ENCODE measurements around the gene BCAS1.
"Not testable (repeated sequence)": the region's sequence is repeated elsewhere in the genome, so short reads cannot be mapped to it uniquely, and the experiment has no call there.

The BCAS1 gene

DNA sequence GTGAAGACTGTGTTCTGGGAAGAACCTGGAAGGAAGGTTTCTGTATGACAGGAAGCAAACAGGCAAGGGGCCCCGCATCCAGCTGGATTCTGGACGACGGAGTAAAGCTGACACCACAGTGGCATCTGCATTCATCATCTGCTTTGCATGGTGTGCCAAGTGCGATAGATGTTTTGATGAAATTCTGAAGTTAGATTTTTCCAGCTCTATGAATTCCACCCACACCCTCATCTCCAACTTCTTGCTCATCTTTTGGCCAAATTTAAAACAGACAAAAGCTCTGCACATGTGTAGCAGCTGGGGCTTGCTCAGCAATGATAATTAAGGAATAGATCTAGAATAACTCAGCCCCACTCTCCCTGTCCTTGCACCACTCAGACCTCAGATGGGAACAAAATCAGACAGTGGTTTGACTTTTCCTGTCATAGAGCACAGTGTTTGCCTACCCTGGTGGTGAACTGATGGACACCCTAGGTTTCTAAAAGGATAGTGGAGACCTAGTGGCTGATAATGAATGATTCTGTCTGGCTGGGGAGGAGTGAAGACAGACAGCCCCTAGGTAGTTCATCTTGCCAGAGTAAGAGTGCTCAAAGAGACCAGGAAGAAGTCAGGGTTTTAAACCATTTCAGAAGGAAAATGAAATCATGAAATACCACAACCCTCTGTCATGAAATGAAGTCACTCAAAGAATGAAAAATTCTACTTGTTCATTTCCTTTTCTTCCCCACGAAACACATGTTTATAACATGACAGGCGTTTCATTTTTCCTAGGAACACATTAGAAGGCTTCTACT, 85.8 kb downstream of the BCAS1 start:
- DNase-seq (ENCODE audit: low spot score): no peak

DNA sequence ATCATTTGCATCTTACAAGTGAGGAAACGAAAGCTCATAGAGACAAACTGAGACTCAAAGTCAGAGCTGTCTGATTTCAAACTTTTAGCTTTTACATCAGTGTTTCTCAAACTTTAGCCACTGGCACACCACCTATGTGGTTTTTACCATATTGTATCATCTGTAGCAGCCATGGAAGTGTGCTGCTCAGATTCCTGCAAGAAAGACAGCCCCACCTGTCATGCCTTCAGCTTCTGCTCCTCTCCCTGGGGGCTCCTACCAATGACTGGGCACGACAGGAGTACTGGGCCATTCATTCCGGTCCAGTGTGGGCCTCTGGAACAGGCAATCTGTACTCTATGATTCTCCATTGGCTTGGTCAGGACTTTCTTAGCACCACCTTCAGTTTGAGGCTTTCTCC, 87.0 kb downstream of the BCAS1 start:
- no peak for DNase-seq (ENCODE audit: low spot score)

DNA sequence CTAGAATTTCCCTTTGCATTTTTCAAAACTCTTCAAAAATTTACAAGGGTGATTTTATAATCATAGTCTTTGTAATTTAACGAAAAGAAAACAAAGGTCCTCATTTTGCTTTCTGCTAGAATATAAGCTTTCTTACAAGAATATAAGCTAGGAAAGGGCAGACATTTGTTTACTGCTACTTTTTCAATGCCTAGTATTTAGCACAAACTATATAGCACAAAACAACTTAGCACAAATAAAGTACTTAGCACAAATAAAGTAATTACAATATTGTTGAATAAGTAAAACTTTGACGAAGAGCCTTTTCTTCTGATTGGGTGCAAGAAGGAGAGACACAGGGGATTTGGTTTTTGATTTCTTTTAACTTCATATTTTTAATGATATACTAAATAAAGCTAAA, 87.8 kb downstream of the BCAS1 start:
- no peak for DNase-seq (ENCODE audit: low spot score)

DNA sequence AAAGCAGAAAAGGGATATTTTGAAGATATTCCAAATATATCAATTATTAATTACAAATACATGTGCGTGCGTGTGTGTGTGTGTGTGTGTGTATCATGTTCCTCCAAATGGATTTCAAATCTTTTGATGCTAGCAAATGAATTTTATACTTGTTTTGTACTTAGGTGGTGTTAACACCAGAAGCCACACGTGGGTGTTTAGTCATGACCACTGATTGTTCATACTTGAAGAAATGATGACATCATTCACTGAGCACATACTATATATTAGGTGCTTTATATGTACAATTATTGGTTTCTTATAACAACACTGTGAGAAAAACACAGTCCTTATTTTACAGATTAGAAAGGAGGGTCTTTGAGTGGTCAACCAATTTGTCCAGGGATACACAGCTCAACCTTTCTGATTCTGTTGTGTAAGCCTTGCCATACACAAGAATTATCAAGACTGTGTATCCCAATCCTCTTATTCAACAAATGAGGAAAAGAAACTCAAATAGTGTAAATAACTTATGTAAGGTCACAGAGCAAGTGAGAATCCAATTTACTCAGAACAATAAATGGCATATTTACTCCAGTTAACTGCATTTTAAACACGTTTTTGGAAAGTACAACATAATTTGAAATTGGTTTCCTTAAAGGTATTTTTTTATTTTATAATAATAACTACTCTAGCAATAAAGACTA, 88.5 kb downstream of the BCAS1 start:
- no peak for DNase-seq (ENCODE audit: low spot score)

DNA sequence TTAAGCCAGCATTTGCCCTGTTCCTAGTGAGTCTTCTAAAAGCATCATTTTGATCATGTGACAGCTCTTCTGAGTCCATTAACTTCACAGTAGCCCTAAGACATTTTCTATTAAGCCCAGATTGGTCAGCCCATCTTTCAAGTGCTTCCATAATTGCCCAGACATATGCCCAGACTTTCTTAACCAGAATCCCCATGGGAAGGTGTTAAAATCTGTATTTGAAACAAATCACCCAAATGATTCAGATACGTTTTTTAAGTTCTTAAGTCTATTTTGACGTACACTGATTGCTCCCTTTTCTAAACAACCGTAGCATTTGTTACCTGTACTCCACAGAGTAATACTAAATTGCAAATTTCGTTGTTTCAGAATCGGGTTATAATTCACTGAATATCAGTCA, 89.3 kb downstream of the BCAS1 start:
- DNase-seq (ENCODE audit: low spot score): no peak

DNA sequence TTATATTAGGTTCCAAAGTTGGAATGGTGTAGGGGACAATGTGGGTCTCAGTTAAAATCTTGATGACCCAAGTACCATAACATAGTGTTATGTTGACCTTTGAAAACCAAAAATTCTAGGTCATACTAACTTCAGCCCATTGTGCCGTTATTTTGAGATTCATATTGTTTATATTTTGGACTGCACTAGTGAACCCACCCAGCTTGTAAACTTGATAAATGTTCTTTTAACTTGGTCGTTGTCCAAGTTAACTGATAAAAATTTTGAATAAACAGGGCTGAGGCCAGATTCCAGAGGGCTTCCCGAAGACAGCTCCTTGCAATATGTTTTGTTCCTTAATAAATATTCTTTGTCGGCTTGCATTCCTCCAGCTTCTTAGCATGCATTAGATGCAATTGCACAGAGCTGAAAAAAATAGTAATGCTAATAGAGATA, 90.3 kb downstream of the BCAS1 start:
- DNase-seq (ENCODE audit: low spot score): no peak

DNA sequence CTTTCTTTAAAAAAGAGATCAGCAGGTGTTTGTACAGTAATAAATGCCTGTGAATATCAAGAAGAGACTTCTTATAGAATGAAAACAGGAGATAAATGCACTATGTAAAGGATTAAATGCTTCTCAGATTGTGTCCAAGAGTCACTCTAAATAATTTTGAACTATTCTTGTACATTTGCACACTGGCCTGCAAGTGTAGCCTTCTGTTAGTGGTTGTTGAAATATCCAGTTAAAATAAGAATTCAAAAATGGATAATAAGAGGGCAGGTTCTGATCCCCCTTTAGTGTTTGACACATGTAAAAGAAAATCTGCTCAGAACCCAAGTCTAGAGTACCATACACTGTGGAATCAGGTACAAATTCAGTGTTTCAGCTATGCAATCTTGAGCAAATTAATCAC, 91.9 kb downstream of the BCAS1 start:
- DNase-seq (ENCODE audit: low spot score): no peak

DNA sequence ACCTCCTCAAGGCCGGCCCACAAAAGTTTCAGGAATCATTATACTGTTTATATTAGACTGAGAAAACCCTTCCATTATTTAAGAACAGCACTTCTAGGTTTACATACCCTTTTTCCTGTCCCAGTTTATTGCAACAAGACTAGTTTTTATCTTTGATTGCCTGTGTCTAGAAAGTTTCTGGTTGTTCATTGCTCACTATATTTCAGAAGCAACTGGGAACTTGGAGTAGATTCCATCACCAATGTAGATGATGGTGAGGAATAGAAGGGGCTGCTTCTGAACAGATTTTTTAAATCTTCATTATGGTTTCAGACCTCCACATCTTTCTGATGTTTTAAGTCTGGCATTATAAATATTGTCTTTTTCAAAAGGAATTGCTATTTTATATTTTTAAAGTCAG, 93.0 kb downstream of the BCAS1 start:
- no peak for DNase-seq (ENCODE audit: low spot score)

DNA sequence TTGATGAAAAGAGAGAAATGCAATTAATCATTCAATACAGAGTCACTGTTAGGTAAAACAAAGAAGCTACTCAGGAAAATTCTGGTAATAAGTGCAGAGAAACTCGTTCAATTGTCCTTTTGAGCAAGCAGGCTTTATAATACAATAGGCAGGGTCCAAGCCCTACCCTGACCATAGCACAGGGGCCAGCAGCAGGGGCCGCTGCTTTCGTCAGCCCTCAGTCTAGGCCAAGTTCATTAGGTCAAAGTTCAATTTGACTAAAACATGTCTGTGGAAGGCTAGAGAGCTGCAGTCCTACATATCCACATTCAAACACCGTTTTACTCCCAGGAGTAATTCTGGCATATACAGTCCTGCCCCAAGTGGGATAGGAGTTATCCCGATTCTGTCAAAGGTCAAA, 94.6 kb downstream of the BCAS1 start:
- DNase-seq (ENCODE audit: low spot score): no peak

DNA sequence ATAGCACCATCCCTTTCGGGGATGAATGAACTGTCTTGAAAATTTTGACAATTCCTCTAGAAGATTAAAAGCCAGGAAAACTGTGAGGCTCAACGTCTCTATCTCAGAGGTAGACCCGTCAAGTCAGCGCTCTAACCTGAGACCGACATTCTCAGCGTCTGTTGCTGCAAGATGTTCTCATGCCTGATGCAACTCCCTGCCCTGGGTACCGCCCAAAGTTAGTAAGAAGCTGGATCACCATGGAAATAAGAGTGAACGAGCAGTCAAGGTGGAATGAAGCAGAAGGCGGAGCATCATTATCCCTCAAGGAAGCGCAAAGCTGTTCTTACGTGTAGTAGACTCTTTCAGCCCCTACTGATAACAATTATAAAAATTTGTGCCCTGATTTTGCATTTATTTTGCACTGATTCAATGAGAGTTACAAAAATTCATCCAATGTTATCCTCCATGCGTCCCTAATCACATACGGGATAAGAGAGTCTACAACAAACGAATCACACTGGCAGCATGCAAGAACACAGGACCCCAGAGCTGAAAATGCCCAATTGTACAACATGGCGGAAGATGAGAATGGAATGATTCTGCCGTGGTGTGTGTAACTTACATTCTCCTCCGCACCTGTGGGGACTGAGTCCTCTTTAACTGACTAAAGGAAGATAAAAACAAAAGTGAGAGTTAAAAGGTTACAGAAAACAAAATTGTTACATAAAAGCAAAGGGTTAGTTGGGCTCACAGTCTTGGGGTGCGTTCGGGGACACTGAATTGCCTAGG, 95.4 kb downstream of the BCAS1 start:
- DNase-seq (ENCODE audit: low spot score): no peak

DNA sequence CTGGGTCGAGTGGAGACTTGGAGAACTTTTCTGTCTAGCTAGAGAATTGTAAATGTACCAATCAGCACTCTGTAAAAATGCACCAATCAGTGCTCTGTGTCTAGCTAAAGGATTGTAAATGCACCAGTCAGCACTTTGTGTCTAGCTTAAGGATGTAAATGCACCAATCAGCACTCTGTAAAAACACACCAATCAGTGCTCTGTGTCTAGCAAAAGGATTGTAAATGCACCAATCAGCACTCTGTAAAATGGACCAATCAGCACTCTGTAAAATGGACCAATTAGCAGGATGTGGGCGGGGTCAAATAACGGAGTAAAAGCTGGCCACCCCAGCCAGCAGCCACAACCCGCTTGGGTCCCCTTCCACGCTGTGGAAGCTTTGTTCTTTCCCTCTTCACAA, 96.5 kb downstream of the BCAS1 start:
- DNase-seq (ENCODE audit: low spot score): not testable (repeated sequence)

DNA sequence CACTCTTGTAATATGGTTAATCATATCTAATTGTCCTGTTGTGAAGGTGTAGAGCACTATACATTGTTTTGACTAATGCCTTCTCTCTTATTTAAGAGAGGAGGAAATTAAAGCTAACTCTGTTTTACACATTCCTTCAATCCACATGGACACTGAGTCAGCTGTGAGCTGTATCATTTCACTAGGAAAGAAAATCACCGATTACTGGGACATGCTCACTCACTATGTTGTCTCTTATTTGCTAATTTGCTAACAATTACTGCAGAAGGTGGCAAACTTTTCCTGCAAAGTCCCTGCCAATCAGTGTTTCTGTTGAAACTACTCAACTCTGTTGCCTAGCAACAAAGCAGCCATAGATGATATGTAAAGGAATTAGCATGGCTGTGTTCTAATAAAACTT, 98.2 kb downstream of the BCAS1 start:
- no peak for DNase-seq (ENCODE audit: low spot score)

DNA sequence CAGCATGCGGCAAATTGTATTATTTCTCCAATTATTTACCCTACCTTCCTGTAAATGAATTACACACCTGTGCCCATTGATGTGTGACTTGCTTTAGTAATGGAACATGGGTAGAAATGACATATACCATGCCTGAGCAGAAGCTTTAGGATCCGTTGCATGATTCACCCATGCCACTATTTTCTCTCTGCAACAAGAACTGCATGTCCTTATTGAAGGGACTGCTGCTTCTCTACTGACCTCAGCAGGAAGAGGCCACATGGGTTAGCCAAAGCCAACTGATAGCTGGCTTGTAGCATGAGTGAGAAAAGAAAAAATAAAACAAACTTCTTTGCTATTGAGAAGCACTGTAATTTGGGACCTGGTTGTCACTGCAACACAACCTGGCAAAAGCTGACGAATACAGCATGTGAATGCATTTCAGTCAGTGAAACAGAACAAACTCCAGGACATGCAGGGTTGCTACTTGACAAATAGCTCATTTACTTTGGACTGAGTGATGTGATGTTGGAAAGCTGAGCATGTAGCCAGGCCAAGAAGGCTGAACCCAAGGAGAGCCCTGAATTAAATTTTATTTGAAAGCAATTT, 99.2 kb downstream of the BCAS1 start:
- no peak for DNase-seq (ENCODE audit: low spot score)

DNA sequence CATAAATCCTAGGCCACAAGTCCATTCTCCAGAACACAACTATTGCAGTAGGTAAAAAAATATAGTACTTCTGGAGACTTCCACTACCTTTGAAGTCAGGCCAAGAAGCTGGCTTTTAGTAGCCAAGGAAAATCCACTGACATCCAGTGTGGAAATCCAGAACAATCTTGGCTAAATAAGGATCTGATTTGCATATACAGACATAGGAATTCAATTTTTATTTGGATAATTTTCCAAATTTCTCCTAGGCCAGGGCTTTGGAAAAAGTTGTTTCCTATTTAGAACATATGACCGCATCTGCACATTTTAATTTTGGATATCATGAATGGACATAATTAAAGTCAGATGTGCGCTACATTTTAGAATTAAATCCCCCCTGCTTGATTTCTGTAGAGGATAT, 100.2 kb downstream of the BCAS1 start:
- DNase-seq (ENCODE audit: low spot score): no peak

DNA sequence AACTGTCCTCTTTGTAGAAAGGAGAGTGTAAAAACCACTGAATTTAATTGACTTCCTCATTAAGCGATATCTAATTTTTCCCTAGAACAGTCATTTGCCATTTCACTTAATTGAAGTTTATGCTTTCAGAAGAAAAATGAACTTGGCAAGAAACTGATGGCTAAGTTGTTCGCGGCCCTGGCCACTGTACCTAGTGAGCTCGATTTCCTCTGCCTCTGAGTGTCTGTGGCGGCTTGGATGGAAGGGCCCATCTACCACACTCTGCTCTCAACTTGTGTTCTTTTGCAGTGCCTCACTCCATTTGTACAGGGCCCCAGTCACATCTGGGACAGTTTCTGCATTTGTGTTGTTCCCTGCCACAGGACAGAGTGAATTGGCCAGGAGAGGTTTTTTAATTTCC, 102.9 kb downstream of the BCAS1 start:
- DNase-seq (ENCODE audit: low spot score): no peak

DNA sequence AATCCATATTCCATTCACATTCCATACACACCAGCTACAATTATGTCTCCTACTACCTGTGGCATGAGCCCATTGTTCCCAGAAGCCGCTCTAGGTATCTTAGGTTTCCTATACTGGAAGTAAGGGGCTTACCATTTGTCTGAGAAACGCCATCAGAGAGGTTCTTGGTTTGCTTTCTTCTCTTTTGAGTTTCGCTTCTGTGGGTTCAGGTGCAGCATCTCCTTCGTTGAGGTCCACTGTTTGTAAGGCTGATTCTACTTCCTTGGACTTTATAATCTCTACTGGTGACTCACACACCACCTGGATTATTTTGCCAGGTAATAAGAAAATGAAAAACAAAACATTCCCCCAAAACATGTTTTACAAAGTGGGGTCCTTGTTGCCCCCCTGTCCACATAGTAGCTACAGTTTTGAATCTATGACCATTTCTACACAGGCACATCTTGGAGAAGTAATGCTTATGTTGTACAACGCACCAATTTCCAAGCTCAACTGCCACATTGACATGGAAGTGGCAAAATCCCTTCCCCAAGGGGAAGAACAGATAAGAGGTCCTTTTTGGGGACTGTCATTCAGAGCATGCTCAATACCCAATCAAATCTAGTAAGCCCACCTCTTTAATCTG, 103.5 kb downstream of the BCAS1 start:
- DNase-seq (ENCODE audit: low spot score): no peak

DNA sequence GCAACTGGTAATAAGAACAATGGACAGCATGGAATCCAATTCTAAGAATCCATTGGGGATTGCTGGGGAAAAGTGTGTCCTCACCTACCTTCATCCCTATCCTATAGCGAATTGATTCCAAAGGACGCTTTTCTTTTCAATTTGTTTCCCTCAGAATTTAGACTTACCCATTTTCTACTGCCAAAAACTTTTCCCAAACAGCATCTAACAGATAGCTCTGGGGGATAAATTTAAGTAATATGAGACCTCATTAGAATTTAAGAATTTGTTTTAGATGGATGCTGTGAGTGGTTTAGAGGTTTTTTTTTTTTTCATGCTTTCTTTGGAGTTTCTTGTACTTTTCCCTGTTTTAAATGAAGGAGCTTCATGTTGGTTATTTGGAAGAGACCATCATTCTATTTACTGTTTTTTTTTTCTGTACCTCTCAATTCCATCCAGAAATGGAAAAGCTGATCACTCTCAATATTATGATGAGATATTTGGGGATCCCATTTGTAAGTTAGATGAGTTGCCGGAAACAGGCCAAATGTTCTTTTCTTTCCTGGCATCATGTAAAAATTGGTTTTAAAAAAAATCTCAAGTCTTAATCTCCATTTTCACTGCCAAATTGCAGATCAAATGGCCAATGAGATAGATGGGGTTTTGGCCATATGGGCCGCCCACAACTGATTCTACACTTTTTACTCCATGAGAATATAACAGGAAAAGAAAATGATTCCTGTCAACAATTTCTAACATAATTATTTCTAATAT, 105.7 kb downstream of the BCAS1 start:
- DNase-seq (ENCODE audit: low spot score): no peak

DNA sequence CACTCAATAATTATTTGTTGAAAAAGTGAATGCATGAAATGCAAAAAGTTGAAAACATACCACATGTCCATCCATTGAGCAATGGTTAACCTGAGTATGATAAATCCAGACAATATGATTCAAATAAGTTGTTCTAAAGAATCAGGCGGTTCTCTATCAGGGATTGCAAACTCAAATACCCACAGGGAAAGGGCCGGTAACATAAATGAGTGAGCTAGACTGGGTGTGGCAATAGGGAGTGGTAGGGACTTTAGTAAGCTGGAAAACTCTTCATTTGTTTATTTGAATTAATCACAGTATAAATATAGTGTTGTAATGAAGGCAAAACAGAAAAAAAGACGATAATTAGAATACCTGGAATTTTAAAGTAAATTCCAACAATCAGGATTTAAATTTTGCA, 106.3 kb downstream of the BCAS1 start:
- DNase-seq (ENCODE audit: low spot score): no peak

DNA sequence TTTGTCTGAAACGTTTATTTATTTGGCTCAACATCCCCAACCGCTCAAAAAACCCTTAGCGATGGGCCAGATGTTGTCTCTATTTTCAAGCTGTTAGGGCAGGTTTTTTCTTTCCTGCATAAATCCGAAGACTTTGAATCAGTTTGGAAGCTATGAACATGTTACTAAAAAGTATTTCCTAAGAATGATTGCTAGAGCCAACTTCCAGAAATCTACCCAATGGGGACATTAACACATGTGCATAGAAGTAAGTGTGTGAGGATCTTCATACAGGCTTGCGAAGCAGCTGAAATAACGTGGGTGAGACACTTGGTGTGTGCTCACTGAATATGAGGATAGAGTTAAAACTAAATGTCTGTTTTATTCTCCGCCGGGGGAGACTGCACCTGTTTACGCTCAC, 106.8 kb downstream of the BCAS1 start:
- no peak for DNase-seq (ENCODE audit: low spot score)

DNA sequence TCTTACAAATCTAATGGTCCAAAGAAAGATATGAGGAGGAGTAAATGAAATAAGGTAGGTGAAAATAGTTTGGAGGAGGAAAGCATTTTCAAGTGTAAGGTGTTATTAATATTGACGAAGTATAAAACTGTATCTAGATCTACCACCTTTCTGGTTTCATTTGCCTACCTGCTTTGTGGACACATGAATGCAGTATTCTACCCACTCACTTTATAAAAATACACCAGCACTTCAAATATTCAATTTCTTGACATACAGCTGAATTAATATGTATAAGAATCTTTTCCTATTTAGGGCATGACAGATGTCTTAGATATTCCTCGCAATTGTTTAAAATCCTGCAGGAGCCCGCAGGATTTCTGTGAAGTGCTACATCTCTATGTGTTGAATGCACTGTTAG, 108.0 kb downstream of the BCAS1 start:
- DNase-seq (ENCODE audit: low spot score): no peak

DNA sequence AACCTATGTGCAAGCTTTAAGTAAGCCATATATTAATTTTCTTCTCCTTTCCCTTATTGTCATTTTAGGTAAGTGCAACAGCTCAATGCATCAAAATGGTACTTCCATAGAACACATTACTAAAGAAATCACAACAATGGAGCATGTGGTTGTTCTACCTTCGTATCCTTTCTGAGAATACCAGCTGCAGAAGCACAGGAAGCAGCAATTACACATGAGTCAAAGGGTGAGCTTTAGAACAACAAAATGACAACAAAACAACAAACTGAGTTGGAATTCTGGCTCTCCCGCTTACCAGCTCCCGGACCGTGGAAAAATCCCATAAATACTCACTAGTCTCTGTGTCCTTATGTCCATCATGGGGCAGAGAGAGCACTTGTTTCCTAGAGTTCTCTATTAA, 108.9 kb downstream of the BCAS1 start:
- DNase-seq (ENCODE audit: low spot score): no peak
